HEK293 (cell line): ENCODE measurements around the gene HARS1.

Source experiments
- CTCF ChIA-PET: fragments of 350-600 bp; formaldehyde crosslinking; extraction: SDS; loops from one replicate; lab custom pipeline; 2021; ENCODE audit warnings: antibody characterized with exemption; lab: Yijun Ruan, JAX
- POLR2A ChIA-PET: fragments of 300-600 bp; formaldehyde crosslinking; extraction: SDS; loops from one replicate; lab custom pipeline; 2020; ENCODE audit warnings: antibody characterized with exemption, inconsistent platforms; lab: Yijun Ruan, JAX
- H3K27ac ChIP-seq: fragments of 200-500 bp; sonication (Bioruptor generic); 2 replicates; pipeline ENCODE4 v1.5.1; 2014; ENCODE audit warnings: low read depth, low read length, control low read depth, inconsistent platforms; ENCODE audit errors: extremely low read depth
- H3K36me3 ChIP-seq, 2 experiments: fragments of 200-500 bp in 1 of 2; sonication (Bioruptor generic) in 1 of 2; 1 replicate in 1 of 2; 2 replicates in 1 of 2; pipeline ENCODE4 v1.5.1; 2014 to 2017; ENCODE audit warnings: inconsistent platforms in 2 of 2, low read length in 2 of 2; ENCODE audit not compliant: control insufficient read depth in 2 of 2, insufficient read depth in 1 of 2
- H3K4me1 ChIP-seq: fragments of 200-500 bp; sonication (Bioruptor generic); 2 replicates; pipeline ENCODE4 v1.5.1; 2014; ENCODE audit warnings: mild to moderate bottlenecking, low read length, inconsistent platforms; ENCODE audit not compliant: control insufficient read depth, insufficient read depth
- H3K4me3 ChIP-seq: 2 replicates; pipeline ENCODE4 v1.5.1; 2011; ENCODE audit warnings: low read depth, mild to moderate bottlenecking, control low read depth, low read length, moderate library complexity
- H3K9me3 ChIP-seq: fragments of 200-500 bp; sonication (Bioruptor generic); 2 replicates; pipeline ENCODE4 v1.5.1; 2014; ENCODE audit warnings: low read depth, low read length, inconsistent platforms; ENCODE audit not compliant: control insufficient read depth, insufficient read depth
- IKZF3 ChIP-seq: fragments of 450-650 bp; IDR thresholded peaks from 2 replicates; pipeline ENCODE4 v1.5.0; 2018; ENCODE audit warnings: missing biosample characterization, mild to moderate bottlenecking, missing genetic modification characterization, moderate library complexity
- KLF16 ChIP-seq: fragments of 450-650 bp; formaldehyde crosslinking; IDR thresholded peaks from 2 replicates; pipeline ENCODE4 v1.5.1; 2017; ENCODE audit warnings: missing biosample characterization, missing genetic modification characterization
- TRIM28 ChIP-seq: IDR thresholded peaks from 2 replicates; pipeline ENCODE4 v1.6.1; 2011; ENCODE audit warnings: low read length, control low read depth, borderline replicate concordance
- ZNF138 ChIP-seq: fragments of 450-650 bp; formaldehyde crosslinking; IDR thresholded peaks from 2 replicates; pipeline ENCODE4 v1.5.1; 2016; ENCODE audit warnings: missing biosample characterization, missing genetic modification characterization, borderline replicate concordance
- ZNF184 ChIP-seq: fragments of 450-650 bp; IDR thresholded peaks from 2 replicates; pipeline ENCODE4 v1.5.1; 2018; ENCODE audit warnings: missing biosample characterization, mild to moderate bottlenecking, missing genetic modification characterization
- ZNF24 ChIP-seq: fragments of 450-650 bp; formaldehyde crosslinking; IDR thresholded peaks from 2 replicates; pipeline ENCODE4 v1.5.1; 2016; ENCODE audit warnings: missing biosample characterization, missing genetic modification characterization
- ZNF362 ChIP-seq: fragments of 450-650 bp; formaldehyde crosslinking; IDR thresholded peaks from 2 replicates; pipeline ENCODE4 v1.5.1; 2016; ENCODE audit warnings: missing biosample characterization, missing genetic modification characterization
- ZNF37A ChIP-seq: fragments of 450-650 bp; IDR thresholded peaks from 2 replicates; pipeline ENCODE4 v1.5.1; 2018; ENCODE audit warnings: missing biosample characterization, missing genetic modification characterization
- ZNF514 ChIP-seq: fragments of 450-650 bp; formaldehyde crosslinking; IDR thresholded peaks from 2 replicates; pipeline ENCODE4 v1.5.1; 2016; ENCODE audit warnings: missing biosample characterization, missing genetic modification characterization
- ZNF529 ChIP-seq: fragments of 450-650 bp; formaldehyde crosslinking; IDR thresholded peaks from 2 replicates; pipeline ENCODE4 v1.5.1; 2017; ENCODE audit warnings: missing genetic modification characterization, missing biosample characterization; ENCODE audit not compliant: insufficient replicate concordance
- ZNF571 ChIP-seq: fragments of 450-650 bp; formaldehyde crosslinking; IDR thresholded peaks from 2 replicates; pipeline ENCODE4 v1.5.0; 2017; ENCODE audit warnings: missing biosample characterization, missing genetic modification characterization
- ZNF585B ChIP-seq: fragments of 450-650 bp; formaldehyde crosslinking; IDR thresholded peaks from 2 replicates; pipeline ENCODE4 v1.5.1; 2016; ENCODE audit warnings: missing biosample characterization, missing genetic modification characterization
- ZNF610 ChIP-seq: fragments of 450-650 bp; formaldehyde crosslinking; IDR thresholded peaks from 2 replicates; pipeline ENCODE4 v1.5.1; 2016; ENCODE audit warnings: missing biosample characterization, missing genetic modification characterization, borderline replicate concordance
- ZNF629 ChIP-seq: fragments of 450-650 bp; formaldehyde crosslinking; IDR thresholded peaks from 2 replicates; pipeline ENCODE4 v1.5.1; 2017; ENCODE audit warnings: missing biosample characterization, missing genetic modification characterization
- ZNF830 ChIP-seq: fragments of 450-650 bp; IDR thresholded peaks from 2 replicates; pipeline ENCODE4 v1.5.0; 2018; ENCODE audit warnings: missing biosample characterization, missing genetic modification characterization, low read depth, mild to moderate bottlenecking, moderate library complexity
- ZSCAN23 ChIP-seq: fragments of 450-650 bp; formaldehyde crosslinking; IDR thresholded peaks from 2 replicates; pipeline ENCODE4 v1.5.1; 2016; ENCODE audit warnings: missing biosample characterization, missing genetic modification characterization
- ZSCAN5A ChIP-seq: fragments of 450-650 bp; formaldehyde crosslinking; IDR thresholded peaks from 2 replicates; pipeline ENCODE4 v1.5.1; 2016; ENCODE audit warnings: missing biosample characterization, missing genetic modification characterization
- TF ChIP-seq, protein P1 (sequence below): fragments of 450-650 bp; IDR thresholded peaks from 2 replicates; pipeline ENCODE4 v1.5.1; 2018; ENCODE audit warnings: missing biosample characterization, missing genetic modification characterization
- TF ChIP-seq, protein P2 (sequence below): fragments of 450-650 bp; formaldehyde crosslinking; IDR thresholded peaks from 2 replicates; pipeline ENCODE4 v1.5.1; 2016; ENCODE audit warnings: missing biosample characterization, missing genetic modification characterization
- TF ChIP-seq, protein P3 (sequence below): fragments of 450-650 bp; formaldehyde crosslinking; IDR thresholded peaks from 2 replicates; pipeline ENCODE4 v1.5.1; 2016; ENCODE audit warnings: missing biosample characterization, missing genetic modification characterization, borderline replicate concordance
- TF ChIP-seq, protein P4 (sequence below): IDR thresholded peaks from 2 replicates; pipeline ENCODE4 v1.6.1; 2011; ENCODE audit warnings: mild to moderate bottlenecking, low read depth, low read length, borderline replicate concordance

The HARS1 gene

GRCh38 chr5:140631831-140632365, 59.3 kb downstream of the HARS1 start (continued):
- no peak for TF ChIP-seq ZNF830 (tag by site-specific recombination)
- TF ChIP-seq, all 188 proteins: peak for 0

GRCh38 chr5:140631036-140631417, 60.1 kb downstream of the HARS1 start:
- ChIA-PET POLR2A (interaction anchor here (1.3 to 1.5 kb wide), 2 partner anchors 17 kb away, joined by 3 to 8 read pairs; partner anchors contain the start of genes IK and NDUFA2), CTCF (interaction anchor here (0.6 kb wide), 2 partner anchors 18 to 44 kb away, joined by 3 to 4 read pairs; no protein-coding TSS in a partner anchor)
- Histone ChIP-seq H3K4me3 (no peak overlapping the region), H3K9me3 (no peaks in the 10 kb centered on the region; the same call in 1 of the 2 replicates), H3K4me1 (no peaks in the 10 kb centered on the region), H3K27ac (no peak overlapping the region), H3K36me3 (no peaks in the 10 kb centered on the region)
- TF ChIP-seq, protein P1, sequence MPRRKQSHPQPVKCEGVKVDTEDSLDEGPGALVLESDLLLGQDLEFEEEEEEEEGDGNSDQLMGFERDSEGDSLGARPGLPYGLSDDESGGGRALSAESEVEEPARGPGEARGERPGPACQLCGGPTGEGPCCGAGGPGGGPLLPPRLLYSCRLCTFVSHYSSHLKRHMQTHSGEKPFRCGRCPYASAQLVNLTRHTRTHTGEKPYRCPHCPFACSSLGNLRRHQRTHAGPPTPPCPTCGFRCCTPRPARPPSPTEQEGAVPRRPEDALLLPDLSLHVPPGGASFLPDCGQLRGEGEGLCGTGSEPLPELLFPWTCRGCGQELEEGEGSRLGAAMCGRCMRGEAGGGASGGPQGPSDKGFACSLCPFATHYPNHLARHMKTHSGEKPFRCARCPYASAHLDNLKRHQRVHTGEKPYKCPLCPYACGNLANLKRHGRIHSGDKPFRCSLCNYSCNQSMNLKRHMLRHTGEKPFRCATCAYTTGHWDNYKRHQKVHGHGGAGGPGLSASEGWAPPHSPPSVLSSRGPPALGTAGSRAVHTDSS: no peak
- TF ChIP-seq, protein P2, sequence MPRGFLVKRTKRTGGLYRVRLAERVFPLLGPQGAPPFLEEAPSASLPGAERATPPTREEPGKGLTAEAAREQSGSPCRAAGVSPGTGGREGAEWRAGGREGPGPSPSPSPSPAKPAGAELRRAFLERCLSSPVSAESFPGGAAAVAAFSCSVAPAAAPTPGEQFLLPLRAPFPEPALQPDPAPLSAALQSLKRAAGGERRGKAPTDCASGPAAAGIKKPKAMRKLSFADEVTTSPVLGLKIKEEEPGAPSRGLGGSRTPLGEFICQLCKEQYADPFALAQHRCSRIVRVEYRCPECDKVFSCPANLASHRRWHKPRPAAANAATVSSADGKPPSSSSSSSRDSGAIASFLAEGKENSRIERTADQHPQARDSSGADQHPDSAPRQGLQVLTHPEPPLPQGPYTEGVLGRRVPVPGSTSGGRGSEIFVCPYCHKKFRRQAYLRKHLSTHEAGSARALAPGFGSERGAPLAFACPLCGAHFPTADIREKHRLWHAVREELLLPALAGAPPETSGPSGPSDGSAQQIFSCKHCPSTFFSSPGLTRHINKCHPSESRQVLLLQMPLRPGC: no peak
- TF ChIP-seq ZNF37A: no peak
- no peak for TF ChIP-seq ZNF138 (tag by site-specific recombination)
- no peak for TF ChIP-seq ZNF362 (tag by site-specific recombination)

DNA sequence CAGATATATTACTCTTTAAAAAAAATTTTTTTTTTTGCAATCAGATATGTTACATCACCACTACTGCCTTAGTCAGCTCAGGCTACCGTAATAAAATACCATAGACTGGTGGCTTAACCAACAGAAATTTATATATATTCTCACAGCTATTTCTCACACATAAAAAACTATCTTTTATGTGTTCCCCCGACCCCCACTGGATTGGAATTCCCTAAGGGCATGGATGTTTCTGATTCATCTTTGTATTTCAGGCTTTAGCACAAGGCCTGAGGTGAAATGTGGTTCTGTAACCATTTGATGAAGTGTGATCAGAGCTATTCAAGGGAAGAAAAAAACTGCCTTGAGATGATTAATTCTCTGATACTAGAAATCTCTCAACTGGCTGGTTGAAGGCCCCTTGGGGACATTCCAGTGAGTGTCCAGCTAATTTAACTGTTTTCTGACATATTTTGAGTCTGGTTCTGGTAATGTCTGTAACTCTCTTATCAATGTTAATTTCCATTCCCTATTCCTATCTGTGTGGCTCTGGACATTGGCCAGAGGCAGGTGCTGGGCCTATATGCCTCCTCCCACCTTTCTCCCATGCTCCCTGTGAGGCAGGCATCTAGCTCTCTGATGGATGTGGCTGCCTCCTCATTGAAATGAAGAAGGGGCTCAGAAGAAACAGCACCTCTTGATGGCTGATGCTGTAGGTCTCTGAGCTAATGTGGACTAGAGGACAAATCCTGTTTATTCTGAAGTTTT, 60.7 kb downstream of the HARS1 start:
- ChIA-PET CTCF (interaction anchor here (0.6 to 0.7 kb wide), 3 partner anchors 17 to 258 kb away, joined by 3 to 4 read pairs (median 3); no protein-coding TSS in a partner anchor), POLR2A (interaction anchor here (1.5 kb wide), 1 partner anchor 17 kb away, joined by 8 read pairs; the partner anchor contains the start of genes IK and NDUFA2)
- TF ChIP-seq ZNF585B (tag by site-specific recombination) (no peak), ZNF610 (tag by site-specific recombination) (no peak), ZNF629 (tag by site-specific recombination) (no peak), KLF16 (tag by site-specific recombination) (no peak), ZNF184 (tag by site-specific recombination) (no peak), ZSCAN5A (tag by site-specific recombination) (no peak), ZNF24 (tag by site-specific recombination) (no peak), ZNF514 (tag by site-specific recombination) (no peak), ZSCAN23 (tag by site-specific recombination) (no peak), TRIM28 (no peak), ZNF571 (tag by site-specific recombination) (no peak), IKZF3 (tag by site-specific recombination) (no peak), ZNF529 (tag by site-specific recombination) (no peak), ZNF37A (no peak)
- TF ChIP-seq, protein P3, sequence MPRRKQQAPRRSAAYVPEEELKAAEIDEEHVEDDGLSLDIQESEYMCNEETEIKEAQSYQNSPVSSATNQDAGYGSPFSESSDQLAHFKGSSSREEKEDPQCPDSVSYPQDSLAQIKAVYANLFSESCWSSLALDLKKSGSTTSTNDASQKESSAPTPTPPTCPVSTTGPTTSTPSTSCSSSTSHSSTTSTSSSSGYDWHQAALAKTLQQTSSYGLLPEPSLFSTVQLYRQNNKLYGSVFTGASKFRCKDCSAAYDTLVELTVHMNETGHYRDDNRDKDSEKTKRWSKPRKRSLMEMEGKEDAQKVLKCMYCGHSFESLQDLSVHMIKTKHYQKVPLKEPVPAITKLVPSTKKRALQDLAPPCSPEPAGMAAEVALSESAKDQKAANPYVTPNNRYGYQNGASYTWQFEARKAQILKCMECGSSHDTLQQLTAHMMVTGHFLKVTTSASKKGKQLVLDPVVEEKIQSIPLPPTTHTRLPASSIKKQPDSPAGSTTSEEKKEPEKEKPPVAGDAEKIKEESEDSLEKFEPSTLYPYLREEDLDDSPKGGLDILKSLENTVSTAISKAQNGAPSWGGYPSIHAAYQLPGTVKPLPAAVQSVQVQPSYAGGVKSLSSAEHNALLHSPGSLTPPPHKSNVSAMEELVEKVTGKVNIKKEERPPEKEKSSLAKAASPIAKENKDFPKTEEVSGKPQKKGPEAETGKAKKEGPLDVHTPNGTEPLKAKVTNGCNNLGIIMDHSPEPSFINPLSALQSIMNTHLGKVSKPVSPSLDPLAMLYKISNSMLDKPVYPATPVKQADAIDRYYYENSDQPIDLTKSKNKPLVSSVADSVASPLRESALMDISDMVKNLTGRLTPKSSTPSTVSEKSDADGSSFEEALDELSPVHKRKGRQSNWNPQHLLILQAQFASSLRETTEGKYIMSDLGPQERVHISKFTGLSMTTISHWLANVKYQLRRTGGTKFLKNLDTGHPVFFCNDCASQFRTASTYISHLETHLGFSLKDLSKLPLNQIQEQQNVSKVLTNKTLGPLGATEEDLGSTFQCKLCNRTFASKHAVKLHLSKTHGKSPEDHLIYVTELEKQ (tag by site-specific recombination): no peak
- TF ChIP-seq, protein P4, sequence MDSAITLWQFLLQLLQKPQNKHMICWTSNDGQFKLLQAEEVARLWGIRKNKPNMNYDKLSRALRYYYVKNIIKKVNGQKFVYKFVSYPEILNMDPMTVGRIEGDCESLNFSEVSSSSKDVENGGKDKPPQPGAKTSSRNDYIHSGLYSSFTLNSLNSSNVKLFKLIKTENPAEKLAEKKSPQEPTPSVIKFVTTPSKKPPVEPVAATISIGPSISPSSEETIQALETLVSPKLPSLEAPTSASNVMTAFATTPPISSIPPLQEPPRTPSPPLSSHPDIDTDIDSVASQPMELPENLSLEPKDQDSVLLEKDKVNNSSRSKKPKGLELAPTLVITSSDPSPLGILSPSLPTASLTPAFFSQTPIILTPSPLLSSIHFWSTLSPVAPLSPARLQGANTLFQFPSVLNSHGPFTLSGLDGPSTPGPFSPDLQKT: no peak

More for the DNA sequence above, 60.7 kb downstream of the HARS1 start:
- Histone ChIP-seq H3K27ac (no peak overlapping the region), H3K36me3 (no peaks in the 10 kb centered on the region), H3K9me3 (no peaks in the 10 kb centered on the region; the same call in 1 of the 2 replicates), H3K4me1 (no peaks in the 10 kb centered on the region), H3K4me3 (no peak overlapping the region)
